EH (cell line): Measurements from ENCODE around the gene CNOT3.
A peak's percentile ranks its signal among the peaks of the same experiment; 100 is the strongest.
"Not testable (repeated sequence)": the region's sequence is repeated elsewhere in the genome, so short reads cannot be mapped to it uniquely, and the experiment has no call there.

Experiments used
- DNase-seq: peaks from one replicate; pipeline ENCODE4 v3.0.0-alpha.2; 2015; ENCODE audit warnings: low read depth

CNOT3 gene

DNA sequence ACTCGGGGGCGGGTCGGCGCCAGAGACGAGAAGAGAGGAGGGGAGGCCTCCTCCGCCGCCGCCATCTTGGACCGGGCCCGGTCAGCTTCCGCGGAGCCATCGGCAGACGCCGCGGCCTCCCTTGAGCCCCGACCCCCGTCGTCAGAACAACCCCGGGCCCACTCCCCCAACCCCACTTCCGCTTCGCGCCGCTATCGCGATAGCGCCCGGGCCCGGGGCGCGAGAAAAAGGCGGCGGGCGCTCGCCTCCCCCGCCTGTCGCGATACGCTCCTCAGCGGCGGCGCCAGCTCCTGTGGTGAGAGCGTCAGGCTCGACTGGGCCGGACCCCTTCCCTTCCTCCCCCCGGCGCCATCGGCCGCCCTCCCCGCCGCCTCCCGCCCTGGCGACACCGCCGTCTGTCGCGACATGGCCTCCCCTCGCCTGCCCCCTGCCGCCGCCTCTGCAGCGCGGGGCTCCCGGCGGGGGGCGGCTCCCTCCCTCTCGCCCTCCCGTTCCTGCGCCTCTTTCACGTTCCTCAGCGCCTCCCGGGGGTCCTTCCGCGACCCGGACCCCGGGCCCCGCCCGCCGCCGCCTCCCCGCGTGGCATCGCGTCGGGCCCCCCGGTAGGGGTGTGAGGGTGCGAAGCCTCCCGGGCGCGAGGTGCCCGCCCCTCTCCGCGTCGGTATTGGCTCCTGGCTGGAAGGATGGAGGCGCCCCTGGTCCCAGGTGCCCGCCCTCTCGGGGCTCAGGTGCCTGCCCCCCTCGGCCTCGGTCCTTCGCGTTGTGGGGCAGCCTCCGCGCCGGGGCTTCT, at the start of gene CNOT3:
Gene CNOT3 (plus strand): TSS at position 64 of the 790 bp plus-strand sequence. CDS start 5,217 bp downstream, outside the sequence.
- no peak for DNase-seq

DNA sequence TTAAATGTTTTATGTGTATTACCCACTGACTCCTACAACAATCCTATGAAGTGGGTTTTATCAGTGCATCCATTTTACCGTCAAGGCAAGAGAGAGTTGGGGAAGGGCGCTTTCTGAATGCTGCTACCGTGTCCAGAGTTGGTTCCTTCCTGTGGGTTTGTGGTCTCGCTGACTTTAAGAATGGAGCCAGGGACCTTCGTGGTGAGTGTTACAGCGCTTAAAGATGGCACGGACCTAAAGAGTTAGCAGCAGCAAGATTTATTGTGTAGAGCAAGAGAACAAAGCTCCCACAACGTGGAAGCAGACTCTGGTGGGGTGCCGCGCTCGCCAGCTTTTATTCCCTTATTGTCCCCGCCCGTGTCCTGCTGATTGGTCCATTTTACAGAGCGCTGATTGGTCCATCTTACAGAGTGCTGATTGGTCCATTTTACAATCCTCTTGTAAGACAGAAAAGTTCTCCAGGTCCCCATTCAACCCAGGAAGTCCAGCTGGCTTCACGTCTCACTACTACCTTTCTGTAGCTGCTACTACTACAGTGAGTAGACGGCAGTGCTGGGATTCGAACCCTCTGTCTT, 43.0 kb upstream of the CNOT3 start:
- no peak for DNase-seq

DNA sequence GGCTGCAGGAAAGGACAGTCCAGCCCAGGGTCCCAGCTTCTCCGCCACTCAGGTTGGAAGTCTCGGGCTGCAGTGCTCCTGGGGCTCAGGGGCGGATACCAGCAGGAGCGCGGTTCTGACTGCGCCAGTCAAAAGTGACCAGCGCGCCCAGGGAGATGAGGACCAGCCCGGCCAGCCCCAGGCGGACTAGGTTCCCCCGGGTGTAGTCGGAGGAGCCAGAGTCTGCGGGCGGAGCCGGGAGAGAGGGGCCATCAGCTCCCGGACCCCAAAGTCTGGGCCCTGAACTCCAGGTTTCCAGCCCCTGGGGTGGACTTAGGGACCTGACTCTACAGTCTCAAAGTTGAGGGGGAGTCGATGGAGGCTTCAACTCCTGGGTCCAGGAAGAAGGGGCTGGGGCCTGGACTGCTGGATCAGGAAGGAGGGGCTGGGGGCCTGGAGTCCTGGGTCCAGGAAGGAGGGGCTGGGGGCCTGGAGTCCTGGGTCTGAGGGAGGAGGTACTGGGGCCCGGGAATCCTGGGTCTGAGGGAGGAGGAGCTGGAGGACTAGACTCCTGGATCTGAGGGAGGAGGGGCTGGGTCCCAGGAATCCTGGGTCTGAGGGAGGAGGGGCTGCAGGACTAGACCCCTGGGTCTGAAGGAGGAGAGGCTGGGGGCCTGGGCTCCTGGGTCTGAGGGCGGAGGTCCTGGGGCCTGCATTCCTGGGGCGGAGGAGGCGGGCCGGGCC, 42.3 kb upstream of the CNOT3 start:
- DNase-seq = no peak

DNA sequence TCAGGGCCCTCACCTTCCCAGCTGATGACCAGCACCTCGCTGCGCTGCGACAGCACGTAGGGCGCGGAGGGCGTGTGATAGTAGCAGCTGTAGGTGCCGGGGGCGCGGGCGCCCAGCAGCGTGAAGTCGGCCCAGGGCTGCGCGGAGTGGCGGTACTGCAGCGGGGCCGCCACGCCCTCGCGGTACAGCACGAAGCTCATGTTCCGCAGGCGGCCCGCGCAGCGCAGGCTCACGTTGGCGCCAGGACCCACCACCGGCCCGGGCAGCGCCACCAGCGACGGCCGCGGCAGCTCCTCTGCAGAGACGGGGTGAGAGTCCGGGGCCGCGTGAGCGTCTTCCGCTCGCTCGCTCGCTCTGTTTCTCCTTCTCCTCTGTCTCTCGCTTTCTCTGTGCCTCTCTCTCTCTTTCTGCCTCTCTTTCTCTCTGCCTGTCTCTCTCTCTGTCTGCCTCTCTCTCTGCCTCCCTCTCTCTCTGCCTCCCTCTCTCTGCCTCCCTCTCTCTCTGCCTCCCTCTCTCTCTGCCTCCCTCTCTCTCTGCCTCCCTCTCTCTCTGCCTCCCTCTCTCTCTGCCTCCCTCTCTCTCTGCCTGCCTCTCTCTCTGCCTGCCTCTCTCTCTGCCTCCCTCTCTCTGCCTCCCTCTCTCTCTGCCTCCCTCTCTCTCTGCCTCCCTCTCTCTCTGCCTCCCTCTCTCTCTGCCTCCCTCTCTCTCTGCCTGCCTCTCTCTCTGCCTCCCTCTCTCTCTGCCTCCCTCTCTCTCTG, 41.5 kb upstream of the CNOT3 start:
- peak; percentile 50 for DNase-seq

DNA sequence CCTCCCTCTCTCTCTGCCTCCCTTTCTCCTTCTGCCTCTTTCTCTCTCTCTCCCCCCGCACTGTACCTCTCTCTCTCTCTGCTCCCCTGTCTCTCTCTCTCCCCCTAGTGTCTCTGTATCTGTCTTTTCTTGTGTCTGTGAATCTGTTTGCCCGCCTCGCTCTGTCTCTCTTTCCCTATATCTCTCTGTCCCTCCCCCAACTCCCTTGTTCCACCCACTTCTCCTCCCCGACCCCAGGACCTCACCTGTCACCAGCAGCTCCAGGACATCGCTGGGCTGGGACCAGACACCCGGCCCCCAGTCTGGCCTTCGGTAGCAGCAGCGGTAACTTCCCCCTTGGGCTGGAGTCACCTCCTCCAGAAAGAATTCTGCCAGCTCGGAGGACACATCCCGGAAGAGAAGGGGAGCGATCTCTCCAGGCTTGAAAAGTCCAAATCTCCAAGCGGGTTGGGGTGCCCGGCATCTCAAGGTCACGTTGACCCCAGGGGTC, 40.9 kb upstream of the CNOT3 start:
- peak; percentile 48 for DNase-seq

DNA sequence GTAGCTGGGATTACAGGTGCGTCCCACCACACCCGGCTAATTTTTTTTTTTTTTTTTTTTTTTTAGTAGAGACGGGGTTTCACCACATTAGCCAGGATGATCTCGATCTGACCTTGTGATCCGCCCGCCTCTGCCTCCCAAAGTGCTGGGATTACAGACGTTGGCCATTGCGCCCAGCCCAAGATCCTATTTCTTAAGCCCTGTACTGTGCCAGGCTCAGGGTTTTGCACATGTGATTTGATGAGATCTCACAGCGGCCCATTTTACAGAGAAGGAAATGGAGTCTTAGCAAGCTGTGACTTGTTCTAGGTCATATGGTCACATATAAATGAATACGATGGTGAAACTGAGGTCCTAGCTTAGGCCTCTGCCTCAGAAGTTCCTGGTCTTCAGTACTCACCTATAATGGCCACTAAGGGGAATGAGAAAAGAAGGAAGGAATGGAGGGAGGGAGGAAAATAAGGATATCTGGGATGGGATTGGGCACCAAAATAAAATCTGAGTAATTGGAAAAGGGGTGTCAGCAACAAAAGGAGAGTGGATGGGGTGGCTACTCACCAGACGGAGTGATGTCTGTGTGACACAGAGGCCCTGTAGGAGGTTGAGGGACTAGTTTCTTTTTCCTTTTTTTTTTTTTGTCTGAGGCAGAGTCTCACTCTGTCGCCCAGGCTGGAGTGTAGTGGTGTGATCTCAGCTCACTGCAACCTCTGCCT, 38.2 kb upstream of the CNOT3 start:
- DNase-seq = no peak

DNA sequence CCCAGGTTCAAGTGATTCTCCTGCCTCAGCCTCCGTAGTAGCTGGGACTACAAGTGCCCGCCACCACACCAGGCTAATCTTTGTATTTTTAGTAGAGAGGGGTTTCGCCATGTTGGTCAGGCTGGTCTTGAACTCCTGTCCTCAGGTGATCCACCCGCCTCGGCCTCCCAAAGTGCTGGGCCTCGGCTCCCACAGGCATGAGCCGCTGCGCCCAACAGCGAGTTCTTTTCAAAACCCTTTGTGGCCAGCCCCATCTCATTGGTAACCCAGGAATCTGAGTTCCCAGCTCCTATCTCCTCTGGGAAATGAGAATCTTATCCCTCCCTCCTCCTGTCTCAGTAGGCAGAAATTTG, 37.7 kb upstream of the CNOT3 start:
- DNase-seq = not testable (repeated sequence)

DNA sequence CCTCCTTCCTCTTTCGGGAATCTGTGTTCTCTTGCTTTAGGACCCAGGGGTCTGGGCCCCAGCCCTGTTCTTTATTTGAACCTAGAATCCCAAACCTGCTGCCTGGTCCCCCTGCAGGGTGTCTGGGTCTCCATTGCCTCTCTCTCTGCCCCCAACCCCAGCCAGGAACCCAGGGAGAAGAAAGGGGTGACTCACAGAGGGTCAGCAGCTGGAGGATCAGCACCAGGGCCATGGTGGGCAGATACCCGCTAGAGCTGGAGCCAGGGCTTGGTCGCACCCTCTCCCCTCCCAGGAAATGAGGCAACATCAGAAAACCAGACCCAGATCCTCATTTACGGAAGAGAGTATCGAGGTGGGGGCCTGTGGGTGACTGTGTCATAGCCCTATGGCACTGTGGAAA, 37.0 kb upstream of the CNOT3 start, which contains the start of gene OSCAR:
Gene OSCAR (minus strand): TSS at position 243 of the 400 bp plus-strand sequence. CDS start 11 bp downstream, at position 232.
- peak; percentile 11 for DNase-seq

DNA sequence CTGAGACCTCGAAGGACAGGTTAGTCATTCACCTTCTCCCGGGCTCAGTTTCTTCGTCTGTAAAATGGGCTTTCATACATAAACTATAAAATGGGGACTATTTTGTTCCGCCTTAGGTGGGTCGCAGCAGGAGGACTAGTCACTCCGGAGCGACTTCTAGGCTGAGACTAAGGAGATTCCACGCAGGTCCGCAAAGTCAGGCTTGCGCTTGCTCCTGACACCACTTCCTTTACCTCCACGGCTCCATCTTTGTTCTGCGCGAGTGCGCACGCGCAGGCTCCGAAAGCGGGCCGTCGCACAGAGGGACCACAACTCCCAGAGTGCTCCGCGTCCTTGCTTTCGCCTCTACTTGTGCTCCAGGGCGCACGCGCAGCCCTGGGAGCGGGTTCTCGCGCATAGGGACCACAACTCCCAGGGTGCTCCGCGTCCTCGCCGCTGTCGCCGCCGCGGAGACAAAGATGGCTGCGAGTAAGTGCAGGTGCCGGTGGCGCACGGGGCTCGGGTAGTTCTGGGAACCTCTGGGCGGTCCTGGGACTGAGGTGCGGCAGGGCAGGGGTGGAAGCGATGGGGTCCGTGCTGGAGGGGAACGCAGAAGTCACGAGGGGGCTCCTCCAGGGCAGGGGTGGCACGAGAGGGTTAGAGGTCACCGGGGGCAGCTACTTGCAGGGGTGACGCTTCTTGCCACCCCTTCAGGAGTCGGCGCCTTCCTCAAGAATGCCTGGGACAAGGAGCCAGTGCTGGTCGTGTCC, 35.0 kb upstream of the CNOT3 start, which contains the start of gene NDUFA3:
Gene NDUFA3 (plus strand): TSS at position 435 of the 749 bp plus-strand sequence. CDS start 24 bp downstream, at position 459.
- DNase-seq = peak; percentile 98

DNA sequence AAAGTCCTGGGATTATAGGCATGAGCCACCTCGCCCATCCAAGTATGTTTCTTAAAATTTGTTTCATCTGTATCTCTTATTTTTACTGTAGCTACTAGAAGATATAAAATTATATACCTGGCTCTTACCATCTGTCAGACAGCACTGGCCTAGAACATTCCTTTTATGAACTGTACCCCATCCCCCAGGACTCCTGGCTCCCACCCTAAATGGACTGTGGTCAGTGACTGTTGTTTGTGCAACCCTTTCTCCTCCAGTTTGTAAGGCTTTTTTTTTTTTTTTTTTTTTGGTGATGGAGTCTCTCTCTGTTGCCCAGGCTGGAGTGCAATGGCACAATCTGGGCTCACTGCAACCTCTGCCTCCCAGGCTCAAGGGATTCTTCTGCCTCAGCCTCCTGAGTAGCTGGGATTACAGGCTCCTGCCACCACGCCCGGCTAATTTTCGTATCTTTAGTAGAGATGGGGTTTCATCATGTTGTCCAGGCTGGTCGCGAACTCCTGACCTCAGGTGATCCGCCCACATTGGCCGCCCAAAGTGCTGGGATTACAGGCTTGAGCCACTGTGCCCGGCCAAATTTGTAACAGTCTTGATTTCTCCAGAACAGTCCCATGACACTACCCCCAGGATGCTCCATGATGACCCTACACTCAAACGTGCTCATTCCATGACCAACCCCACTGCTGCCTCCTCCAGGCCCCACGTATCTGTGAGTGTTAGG, 32.4 kb upstream of the CNOT3 start:
- DNase-seq = no peak

DNA sequence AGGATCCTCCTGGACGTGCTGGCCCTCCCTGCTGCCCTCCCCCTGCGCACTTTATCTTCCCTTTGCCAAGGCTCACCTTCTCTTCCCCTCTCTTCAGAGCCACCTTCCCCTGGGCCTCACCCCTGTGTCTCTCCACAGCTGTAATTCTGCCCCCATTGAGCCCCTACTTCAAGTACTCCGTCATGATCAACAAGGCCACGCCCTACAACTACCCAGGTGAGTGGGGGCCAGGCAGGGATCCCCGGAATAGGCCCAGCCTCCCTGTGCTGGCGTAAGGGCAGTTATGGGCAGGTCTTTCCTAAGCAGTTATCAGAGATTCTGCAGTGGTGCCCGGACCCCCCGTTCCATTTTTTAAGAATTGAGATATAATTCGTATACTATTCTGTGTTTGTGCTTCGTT, 31.8 kb upstream of the CNOT3 start:
- DNase-seq = no peak

DNA sequence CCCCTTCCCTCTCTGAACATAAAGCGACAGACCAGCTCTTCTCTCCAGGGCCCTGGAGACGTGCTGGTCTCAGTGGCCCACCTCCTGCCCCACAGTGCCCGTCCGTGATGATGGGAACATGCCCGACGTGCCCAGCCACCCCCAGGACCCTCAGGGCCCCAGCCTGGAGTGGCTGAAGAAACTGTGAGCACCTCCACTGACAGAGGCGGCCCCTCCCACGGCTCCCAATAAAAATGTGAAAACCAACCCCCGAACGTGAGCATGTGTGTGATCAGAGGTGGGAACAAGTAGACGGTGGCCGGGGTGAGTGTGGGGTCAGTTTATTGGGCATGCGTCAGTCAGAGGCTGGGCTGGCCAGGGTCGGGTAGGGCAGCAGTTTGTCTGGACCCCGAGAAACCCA, 30.8 kb upstream of the CNOT3 start:
- no peak for DNase-seq

DNA sequence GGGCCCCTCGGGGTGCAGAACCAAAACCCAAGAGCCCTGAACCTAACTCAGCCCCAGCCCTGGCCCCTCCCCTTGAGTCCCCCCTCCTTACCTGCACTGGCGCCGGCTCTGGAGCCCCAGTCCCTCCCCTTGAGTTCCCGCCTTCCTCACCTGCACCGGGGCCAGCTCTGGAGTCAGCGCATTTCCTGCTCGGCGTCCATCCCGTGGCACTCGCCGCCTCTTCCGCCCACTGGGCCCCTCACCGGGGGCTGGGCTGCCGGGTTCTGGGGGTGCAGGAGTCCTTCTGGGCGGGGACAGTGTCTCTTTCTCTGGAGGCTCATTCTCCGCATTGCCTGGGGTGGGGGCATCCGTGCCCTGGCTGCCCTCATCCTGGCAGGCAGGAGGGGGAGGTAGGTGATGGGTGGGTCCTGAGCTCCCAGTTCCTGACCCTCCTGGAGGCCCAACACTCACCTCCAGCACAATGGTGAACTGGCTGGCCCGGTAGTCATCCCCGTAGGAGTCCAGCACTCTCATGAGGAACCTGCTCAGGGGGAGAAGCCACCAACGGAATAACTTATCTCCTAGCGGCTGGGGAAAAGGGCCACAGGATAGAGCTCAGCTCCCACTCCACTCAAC, 29.6 kb upstream of the CNOT3 start:
- DNase-seq = no peak

DNA sequence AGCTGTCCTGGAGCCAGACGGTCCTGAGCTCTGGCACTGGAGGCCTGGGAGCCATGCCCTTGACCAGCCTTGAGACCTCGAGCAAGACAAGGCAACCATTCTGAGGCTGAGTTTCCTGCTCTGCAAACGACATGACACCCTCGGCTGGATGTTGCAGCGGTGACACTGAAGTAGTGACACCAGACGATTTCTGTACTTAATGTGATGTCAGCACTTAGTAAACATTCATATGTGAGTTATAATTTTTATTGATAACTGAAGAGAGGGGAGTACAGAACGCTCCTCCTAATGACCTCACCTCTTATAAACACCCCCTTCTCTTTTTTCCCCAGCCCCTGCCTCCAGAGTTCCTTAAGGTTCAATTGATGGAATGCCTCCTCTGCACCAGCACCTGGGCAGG, 29.1 kb upstream of the CNOT3 start:
- DNase-seq = no peak

DNA sequence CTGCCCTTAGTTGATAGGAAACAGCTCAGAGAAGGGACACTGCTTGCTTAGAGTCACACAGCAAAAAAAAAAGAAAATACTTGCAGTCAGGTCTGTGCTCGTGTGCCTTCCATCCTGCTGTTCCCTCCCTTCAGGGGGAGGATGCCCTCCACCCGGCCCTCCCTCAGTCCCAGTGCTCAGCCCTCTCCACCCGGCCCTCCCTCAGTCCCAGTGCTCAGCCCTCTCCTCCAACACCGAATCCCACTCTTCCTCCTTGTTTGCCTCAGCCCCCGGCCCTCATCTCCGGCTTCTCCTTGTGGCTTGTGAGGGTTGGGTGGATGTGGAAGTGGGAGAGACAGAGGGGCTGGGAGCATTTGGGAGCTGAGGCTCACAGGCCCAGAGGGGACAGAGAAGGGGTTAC, 27.9 kb upstream of the CNOT3 start:
- DNase-seq = no peak

DNA sequence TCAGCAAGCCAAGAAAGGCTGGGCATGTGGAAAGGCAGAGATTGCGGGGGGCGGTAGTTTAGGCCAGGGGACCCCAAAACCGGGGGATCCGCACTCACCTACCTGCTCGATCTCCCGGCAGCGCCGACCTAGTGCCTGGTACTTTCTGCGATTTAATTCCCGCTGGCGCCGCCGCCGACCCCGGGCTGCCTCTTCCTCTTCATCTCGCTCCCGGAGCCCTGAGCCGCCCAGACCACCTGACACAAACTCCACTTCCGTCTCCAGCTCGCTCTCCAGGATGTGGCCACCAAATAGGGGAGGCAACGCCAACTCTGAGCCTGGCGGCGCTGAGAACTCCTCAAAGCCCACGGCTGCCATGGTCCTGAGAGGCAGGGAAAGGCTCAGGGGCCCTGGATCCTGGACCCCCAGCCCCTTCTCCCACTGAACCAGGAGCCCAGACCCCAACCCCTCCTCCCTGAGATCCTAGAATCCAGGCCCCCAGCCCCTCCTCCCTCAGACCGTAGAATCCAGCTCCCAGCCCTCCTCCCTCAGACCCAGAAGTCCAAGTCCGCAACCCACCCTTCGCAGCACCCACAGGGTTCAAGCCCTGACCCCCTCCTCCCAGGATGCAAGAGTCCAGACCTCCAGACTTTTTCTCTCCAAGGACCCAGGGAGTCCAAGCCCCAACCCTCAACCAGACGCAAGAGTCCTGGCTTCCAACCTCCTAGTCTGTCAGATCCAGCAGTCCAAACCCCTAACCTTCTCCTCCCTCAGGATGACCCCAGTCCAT, 23.0 kb upstream of the CNOT3 start:
- peak; percentile 61 for DNase-seq

DNA sequence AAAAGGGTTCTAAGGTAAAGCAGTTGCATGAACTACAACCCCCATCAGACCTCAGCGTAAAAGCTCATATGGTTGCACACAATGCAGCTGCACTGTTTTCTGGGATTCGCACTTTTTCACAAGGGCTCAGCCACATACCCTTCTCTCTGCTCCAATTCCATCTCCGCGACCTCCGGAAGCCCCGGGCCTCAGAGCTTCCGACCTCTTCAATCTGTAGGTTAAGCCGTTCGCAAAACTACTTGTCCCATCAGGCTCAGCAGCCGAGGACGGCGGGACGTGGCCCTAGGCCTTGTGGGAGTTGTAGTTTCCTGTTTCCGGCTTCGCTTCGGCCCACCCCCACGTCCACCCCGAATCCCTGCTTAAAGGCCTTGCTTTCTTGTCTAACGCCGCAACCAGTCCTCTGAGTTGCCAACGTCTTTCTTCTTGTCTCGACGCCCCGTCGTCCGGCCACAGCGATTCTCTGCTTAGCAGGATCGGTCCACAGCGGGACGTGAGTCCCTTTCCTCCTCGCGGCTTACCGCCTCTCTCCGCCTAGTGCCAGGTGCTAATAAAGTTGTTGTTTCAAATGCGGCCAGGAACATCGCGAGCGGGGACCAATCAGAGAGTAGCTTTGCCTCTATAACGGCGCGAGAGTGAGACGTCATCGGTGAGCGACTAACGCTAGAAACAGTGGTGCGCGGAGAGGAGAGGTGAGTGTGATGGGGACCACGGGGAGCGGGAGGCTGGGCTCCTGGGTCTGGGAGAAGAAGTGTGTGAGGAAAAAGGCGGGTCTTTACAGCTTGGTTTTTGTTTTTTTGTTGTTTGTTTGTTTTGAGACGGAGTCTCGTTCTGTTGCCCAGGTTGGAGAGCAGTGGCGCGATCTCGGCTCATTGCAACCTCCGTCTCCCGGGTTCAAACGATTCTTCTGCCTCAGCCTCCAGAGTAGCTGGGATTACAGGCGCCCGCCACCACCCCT, 22.2 kb upstream of the CNOT3 start, which contains the start of the genes PRPF31 and TFPT:
Gene PRPF31 (plus strand): TSS at position 646 of the 955 bp plus-strand sequence. CDS start 2,525 bp downstream, outside the sequence.
Gene TFPT (minus strand): TSS at position 549 of the 955 bp plus-strand sequence. CDS start 388 bp downstream, at position 161.
- peak; percentile 97 for DNase-seq
